Fibroblast of lung (primary cell): ENCODE data around the gene AGPAT4. TPM values are rescaled to one million over a fixed set of nuclear protein-coding genes. Genes with fewer than 3 reads are reported as not detected.
A peak's percentile ranks its signal among the peaks of the same experiment; 100 is the strongest.

Source experiments
- DNase-seq, 2 donors: peaks; one replicate each; pipeline versions ENCODE4 v3.0.0 to v3.0.0-alpha.2; 2010; ENCODE audit warnings: low read depth in 2 of 2
- H2AFZ ChIP-seq: 2 replicates; pipeline ENCODE4 v1.5.1; 2012; ENCODE audit warnings: low read length, control low read depth, inconsistent platforms
- H3K27ac ChIP-seq: 2 replicates; pipeline ENCODE4 v1.5.1; 2011; ENCODE audit warnings: low read length, control low read depth; ENCODE audit not compliant: insufficient read depth
- H3K27me3 ChIP-seq: 2 replicates; pipeline ENCODE4 v1.5.1; 2011; ENCODE audit warnings: mild to moderate bottlenecking, low read length; ENCODE audit not compliant: control insufficient read depth, insufficient read depth
- H3K36me3 ChIP-seq: 2 replicates; pipeline ENCODE4 v1.5.1; 2011; ENCODE audit warnings: low read length; ENCODE audit not compliant: control insufficient read depth, insufficient read depth
- H3K4me1 ChIP-seq: 2 replicates; pipeline ENCODE4 v1.5.1; 2011; ENCODE audit warnings: low read length; ENCODE audit not compliant: control insufficient read depth, insufficient read depth; ENCODE audit errors: extremely low read depth
- H3K4me2 ChIP-seq: 2 replicates; pipeline ENCODE4 v1.5.1; 2011; ENCODE audit warnings: low read length, control low read depth; ENCODE audit not compliant: insufficient read depth; ENCODE audit errors: extremely low read depth
- H3K4me3 ChIP-seq, 4 experiments: fragments of 200-600 bp in 1 of 4; sonication (generic) in 1 of 4; replicated peaks in 1 of 4; 2 replicates each; pipeline ENCODE4 v1.5.1; 2011 to 2016; ENCODE audit warnings: low read length in 4 of 4, low read depth in 3 of 4, mild to moderate bottlenecking in 3 of 4, control low read depth in 2 of 4, inconsistent platforms in 1 of 4, mixed read lengths in 1 of 4; ENCODE audit not compliant: insufficient read depth in 1 of 4; ENCODE audit errors: control extremely low read depth in 1 of 4
- H3K79me2 ChIP-seq: 2 replicates; pipeline ENCODE4 v1.5.1; 2012; ENCODE audit warnings: mild to moderate bottlenecking, low read length, inconsistent platforms; ENCODE audit not compliant: control insufficient read depth, insufficient read depth
- H3K9ac ChIP-seq: 2 replicates; pipeline ENCODE4 v1.5.1; 2011; ENCODE audit warnings: mild to moderate bottlenecking, low read length, control low read depth; ENCODE audit not compliant: insufficient read depth
- H3K9me3 ChIP-seq: 2 replicates; pipeline ENCODE4 v1.5.1; 2012; ENCODE audit warnings: low read depth, low read length; ENCODE audit not compliant: control insufficient read depth, insufficient read depth
- H4K20me1 ChIP-seq: 2 replicates; pipeline ENCODE4 v1.5.1; 2011; ENCODE audit warnings: low read length; ENCODE audit not compliant: control insufficient read depth, insufficient read depth; ENCODE audit errors: extremely low read depth
- CTCF ChIP-seq, 2 donors: IDR thresholded peaks in 1 of 2; conservative IDR thresholded peaks in 1 of 2; 1 replicate in 1 of 2; 2 replicates in 1 of 2; pipeline ENCODE4 v1.5.1; 2011 to 2012; ENCODE audit warnings: low read length in 2 of 2, control low read depth in 1 of 2, inconsistent platforms in 1 of 2, low read depth in 1 of 2, mild to moderate bottlenecking in 1 of 2
- EZH2 ChIP-seq: IDR thresholded peaks from 2 replicates; pipeline ENCODE4 v1.5.1; 2012; ENCODE audit warnings: low read length, control low read depth, mild to moderate bottlenecking; ENCODE audit errors: missing control alignments
- polyA plus RNA-seq, 2 donors: library from polyadenylated mRNA; depleted of rRNA in 1 of 2; stranded (reverse) in 1 of 2; unstranded in 1 of 2; fragments of >200 nt; gene quantifications; 2 replicates each; pipeline ENCODE4 v1.2.1, GENCODE V29; 2011 to 2012; ENCODE audit warnings: missing spikeins in 1 of 2
- total RNA-seq: library from RNA; depleted of rRNA; stranded (reverse); fragments of >200 nt; gene quantifications from 2 replicates; pipeline ENCODE4 v1.2.1, GENCODE V29; 2014

AGPAT4 gene
- total and polyA plus RNA-seq, 2 donors (not counting 1 experiment from before 2014, with no cell fraction given): 4.7 to 8.4 TPM

DNA sequence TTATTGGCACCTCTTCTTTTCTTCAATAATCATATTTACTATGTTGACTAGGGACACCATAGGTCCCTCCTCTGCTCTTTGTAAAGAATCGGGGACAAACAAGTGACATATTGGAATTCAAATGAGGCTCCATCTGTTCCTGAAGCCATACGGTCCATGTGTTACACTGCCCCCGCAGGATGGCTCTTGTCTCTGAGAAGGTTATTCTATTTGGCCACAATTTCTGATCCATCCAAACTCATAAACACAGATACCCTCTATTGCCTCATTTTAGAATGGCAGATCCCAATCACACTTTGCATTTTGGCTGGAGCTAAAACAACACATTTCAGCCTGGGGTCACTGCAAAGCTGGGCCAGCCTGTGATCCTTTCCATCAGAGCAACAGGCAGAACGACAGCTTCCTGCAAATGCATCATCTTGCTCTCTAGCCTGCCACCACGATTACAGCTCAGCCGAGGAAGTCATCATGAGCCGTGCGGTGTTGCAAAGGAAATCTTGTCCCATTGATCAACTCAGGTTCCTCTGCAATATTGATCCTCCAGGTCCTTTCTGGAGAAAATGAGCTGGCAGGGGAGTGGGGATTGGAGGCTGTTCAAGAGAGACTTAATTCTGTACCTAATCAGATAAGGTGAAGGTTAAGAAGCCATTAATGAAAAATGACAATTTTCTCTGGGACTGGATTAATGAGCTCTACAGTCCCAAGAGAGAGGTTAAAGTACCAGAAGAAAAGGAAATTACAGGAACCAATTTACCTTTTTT is 73.1 kb downstream of the AGPAT4 start:
- no peak overlapping the region for H3K4me3 ChIP-seq
- H3K27me3 ChIP-seq: no peaks in the 10 kb centered on the region
- no peak overlapping the region for H3K27ac ChIP-seq
- no peaks in the 10 kb centered on the region for H3K79me2 ChIP-seq
- no peaks in the 10 kb centered on the region for H4K20me1 ChIP-seq
- H3K9ac ChIP-seq: no peak overlapping the region
- H3K4me2 ChIP-seq: no peak overlapping the region
- TF ChIP-seq CTCF (conservative IDR thresholded peaks at IDR 0.05 in 1 of 2, IDR thresholded peaks at IDR 0.05 in 1 of 2; ENCODE audit: low read depth in 1 of 2, low read length in 2 of 2) (peak in 1 of 2 donors; percentile 14), EZH2 (no peak)
- no peaks in the 10 kb centered on the region for H3K9me3 ChIP-seq
- H2AFZ ChIP-seq: no peak overlapping the region
- H3K4me1 ChIP-seq: peaks cover 2% of the 10 kb centered on the region
- DNase-seq: no peak
- H3K36me3 ChIP-seq: no peaks in the 10 kb centered on the region

DNA sequence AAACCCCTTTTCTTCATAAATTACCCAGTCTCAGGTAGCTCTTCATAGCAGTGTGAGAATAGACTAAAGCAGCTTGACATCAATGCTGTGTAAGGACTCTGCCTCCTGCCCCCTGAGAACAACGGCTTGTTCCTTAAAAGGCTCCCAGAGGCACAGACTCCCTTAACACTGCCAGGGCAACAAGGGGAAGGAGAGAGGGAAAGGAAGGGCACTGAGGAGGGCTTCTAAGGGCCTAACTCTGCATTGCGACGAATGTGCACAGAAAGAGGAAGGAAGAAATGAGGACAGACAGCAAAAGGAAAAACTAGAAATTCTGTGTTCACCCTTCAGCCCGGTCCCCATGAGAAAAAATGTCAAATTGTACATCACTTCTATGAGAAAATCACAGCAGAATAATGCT is 74.0 kb downstream of the AGPAT4 start:
- no peak overlapping the region for H3K4me2 ChIP-seq
- H3K27ac ChIP-seq: no peak overlapping the region
- DNase-seq: no peak
- H4K20me1 ChIP-seq: no peaks in the 10 kb centered on the region
- no peak for TF ChIP-seq CTCF (conservative IDR thresholded peaks at IDR 0.05 in 1 of 2, IDR thresholded peaks at IDR 0.05 in 1 of 2; ENCODE audit: low read depth in 1 of 2, low read length in 2 of 2)
- TF ChIP-seq EZH2: no peak
- H3K4me1 ChIP-seq: peaks cover 2% of the 10 kb centered on the region
- no peaks in the 10 kb centered on the region for H3K9me3 ChIP-seq
- H2AFZ ChIP-seq: no peak overlapping the region
- no peaks in the 10 kb centered on the region for H3K36me3 ChIP-seq
- H3K27me3 ChIP-seq: no peaks in the 10 kb centered on the region
- no peak overlapping the region for H3K9ac ChIP-seq
- no peak overlapping the region for H3K4me3 ChIP-seq
- H3K79me2 ChIP-seq: no peaks in the 10 kb centered on the region

DNA sequence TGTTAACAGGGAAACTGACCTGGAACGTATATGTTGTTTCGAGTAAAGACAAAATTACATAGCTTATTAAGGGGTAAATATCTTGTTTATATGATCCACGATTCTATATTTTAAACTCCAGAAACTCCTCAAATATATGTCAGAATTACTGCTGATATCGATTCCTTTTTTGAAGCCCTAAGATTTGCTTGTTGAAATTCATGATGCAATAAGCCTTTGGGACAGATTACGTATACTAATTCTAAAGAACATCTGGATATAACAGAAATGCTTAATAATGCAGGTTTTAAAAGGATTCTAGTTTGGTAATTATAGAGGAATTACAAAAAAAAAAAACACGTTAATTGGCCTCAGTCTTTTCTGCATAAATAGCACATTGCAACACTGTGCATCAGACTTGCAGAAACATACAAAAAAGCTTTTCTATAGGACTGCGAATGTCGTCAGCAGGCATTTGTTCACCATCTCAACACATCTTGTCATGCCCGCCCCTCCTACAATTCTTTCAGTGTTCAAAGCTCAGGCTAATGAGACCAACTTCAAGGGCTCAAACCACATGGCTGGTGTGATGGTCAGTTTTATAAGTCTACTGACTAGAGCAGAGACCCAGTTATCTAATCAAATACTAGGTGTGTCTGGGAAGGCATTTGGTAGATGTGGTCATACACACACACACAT is 74.9 kb downstream of the AGPAT4 start:
- Histone ChIP-seq H4K20me1 (no peaks in the 10 kb centered on the region), H3K79me2 (no peaks in the 10 kb centered on the region), H3K4me2 (no peak overlapping the region), H3K4me3 (no peak overlapping the region), H3K9me3 (no peaks in the 10 kb centered on the region), H3K4me1 (peaks cover 2% of the 10 kb centered on the region), H3K9ac (no peak overlapping the region), H2AFZ (no peak overlapping the region), H3K36me3 (no peaks in the 10 kb centered on the region), H3K27ac (no peak overlapping the region), H3K27me3 (no peaks in the 10 kb centered on the region)
- DNase-seq: peak in 1 of 2 donors; percentile 47
- TF ChIP-seq EZH2: no peak
- TF ChIP-seq CTCF (conservative IDR thresholded peaks at IDR 0.05 in 1 of 2, IDR thresholded peaks at IDR 0.05 in 1 of 2; ENCODE audit: low read depth in 1 of 2, low read length in 2 of 2): no peak
